Measurements from ENCODE around the gene RHOF. TPM values are rescaled to one million over a fixed set of nuclear protein-coding genes. Genes with fewer than 3 reads are reported as not detected.

RHOF gene
- total and polyA plus RNA-seq, 2 of the 13 experiments (the other 11 are each of a cell fraction or from before 2014, with no cell fraction given): 14.6 to 32.2 TPM

GRCh38 chr12:121793838-121794533 is 498 bp upstream of the RHOF start (continued):
- TF ChIP-seq ELF4 (CRISPR knock-in tag; IDR thresholded peaks at IDR 0.05; ENCODE audit: borderline replicate concordance): no peak
- 0 out of 2 replicates have a peak, but pooled peaks have one; percentile 56 for TF ChIP-seq KDM4B (CRISPR knock-in tag; IDR thresholded peaks at IDR 0.05)
- TF ChIP-seq ZNF451 (CRISPR knock-in tag; IDR thresholded peaks at IDR 0.05): 0 out of 2 replicates have a peak, but pooled peaks have one; percentile 76
- no peak for TF ChIP-seq PTBP1 (IDR thresholded peaks at IDR 0.05; ENCODE audit: low read depth, low read length, poor library complexity, severe bottlenecking)
- TF ChIP-seq ZNF354B (CRISPR knock-in tag; IDR thresholded peaks at IDR 0.05): no peak
- TF ChIP-seq MTA3 (CRISPR knock-in tag; IDR thresholded peaks at IDR 0.05): no peak
- no peak; the same call in 1 of the 2 replicates for TF ChIP-seq ELF3 (CRISPR knock-in tag; IDR thresholded peaks at IDR 0.05)
- TF ChIP-seq ZNF720 (CRISPR knock-in tag; IDR thresholded peaks at IDR 0.05): no peak
- TF ChIP-seq GFI1 (CRISPR knock-in tag; IDR thresholded peaks at IDR 0.05; ENCODE audit: borderline replicate concordance): peak; percentile 46; the same call in 1 of the 2 replicates
- TF ChIP-seq KLF6 (CRISPR knock-in tag; IDR thresholded peaks at IDR 0.05): no peak; the same call in 1 of the 2 replicates
- peak; percentile 42 for TF ChIP-seq FOXA3 (CRISPR knock-in tag; IDR thresholded peaks at IDR 0.05)
- 0 out of 2 replicates have a peak, but pooled peaks have one; percentile 45 for TF ChIP-seq CERS6 (CRISPR knock-in tag; IDR thresholded peaks at IDR 0.05)
- no peak for TF ChIP-seq ELK4 (CRISPR knock-in tag; IDR thresholded peaks at IDR 0.05; ENCODE audit: borderline replicate concordance)
- TF ChIP-seq NRL (CRISPR knock-in tag; IDR thresholded peaks at IDR 0.05; ENCODE audit: borderline replicate concordance): peak; percentile 92
- no peak; the same call in 1 of the 2 replicates for TF ChIP-seq ZBTB2 (CRISPR knock-in tag; IDR thresholded peaks at IDR 0.05; ENCODE audit: low read depth)
- TF ChIP-seq CBX2 (IDR thresholded peaks at IDR 0.05; ENCODE audit: low read depth, low read length): no peak
- TF ChIP-seq CBX2 (CRISPR knock-in tag; IDR thresholded peaks at IDR 0.05; ENCODE audit: low read depth): no peak
- peak; percentile 92 for TF ChIP-seq ARHGAP35 (CRISPR knock-in tag; IDR thresholded peaks at IDR 0.05; ENCODE audit: borderline replicate concordance)
- TF ChIP-seq HIC2 (CRISPR knock-in tag; IDR thresholded peaks at IDR 0.05; ENCODE audit: low read depth): peak; percentile 76
- peak; percentile 80; the same call in 1 of the 2 replicates for TF ChIP-seq ZNF724P (CRISPR knock-in tag; IDR thresholded peaks at IDR 0.05; ENCODE audit: borderline replicate concordance)
- 0 out of 2 replicates have a peak, but pooled peaks have one; percentile 48 for TF ChIP-seq ZNF263 (CRISPR knock-in tag; IDR thresholded peaks at IDR 0.05)
- TF ChIP-seq GABPA (IDR thresholded peaks at IDR 0.05; ENCODE audit: low read depth, low read length): no peak
- peak; percentile 69 for TF ChIP-seq GABPA (CRISPR knock-in tag; IDR thresholded peaks at IDR 0.05; ENCODE audit: low read depth)
- TF ChIP-seq HOXA3 (CRISPR knock-in tag; IDR thresholded peaks at IDR 0.05): peak; percentile 83
- TF ChIP-seq TGIF2 (CRISPR knock-in tag; IDR thresholded peaks at IDR 0.05): no peak
- peak; percentile 74; the same call in 1 of the 2 replicates for TF ChIP-seq ZSCAN9 (CRISPR knock-in tag; IDR thresholded peaks at IDR 0.05; ENCODE audit: borderline replicate concordance)
- peak; percentile 89; the same call in 1 of the 2 replicates for TF ChIP-seq ZNF232 (CRISPR knock-in tag; IDR thresholded peaks at IDR 0.05; ENCODE audit: borderline replicate concordance)

Data from HepG2 (cell line).